GM12878 (cell line): ENCODE measurements around the gene CD69. TPM values are rescaled to one million over a fixed set of nuclear protein-coding genes. Genes with fewer than 3 reads are reported as not detected.

Experiments used
- ATAC-seq: fragments of 200-7000 bp; cut with Tn5 transposase; 3 replicates; pipeline ENCODE4 v1.9.1; 2020; ENCODE audit warnings: mild to moderate bottlenecking, moderate library complexity
- BruUV-seq: library from RNA; stranded (reverse); fragments of 400-500 nt; replicated peaks from 2 replicates; lab custom pipeline; 2021; lab: Mats Ljungman, UMichigan
- CTCF ChIA-PET: fragments of 300-600 bp; sonication (Branson Sonifier 250); formaldehyde crosslinking; extraction: SDS; loops from one replicate; lab custom pipeline; 2021; ENCODE audit warnings: inconsistent platforms; lab: Yijun Ruan, JAX
- POLR2A ChIA-PET: fragments of 350-600 bp; formaldehyde crosslinking; extraction: SDS; loops from one replicate; lab custom pipeline; 2021; ENCODE audit warnings: inconsistent platforms; lab: Charles Lee
- RAD21 ChIA-PET: fragments of 300-600 bp; sonication (Branson Sonifier 250); formaldehyde crosslinking; loops from one replicate; lab custom pipeline; 2023; ENCODE audit warnings: antibody characterized with exemption; ENCODE audit not compliant: unreplicated experiment; lab: Charles Lee
- SMC1A ChIA-PET: fragments of 300-600 bp; sonication (Branson Sonifier 250); formaldehyde crosslinking; loops from one replicate; lab custom pipeline; 2023; ENCODE audit not compliant: unreplicated experiment, uncharacterized antibody; lab: Charles Lee
- DNase-seq: peaks from one replicate; pipeline ENCODE4 v3.0.0-alpha.2; 2011; ENCODE audit warnings: low read depth, low spot score
- FAIRE-seq: peaks from 3 replicates; lab custom pipeline; 2011; peaks lifted over from hg19 to GRCh38; lab: Jason Lieb, UNC
- H2AFZ ChIP-seq: 2 replicates; pipeline ENCODE4 v1.6.0; 2011; ENCODE audit warnings: low read depth, low read length, control low read depth; ENCODE audit not compliant: control insufficient read depth
- H3K27ac ChIP-seq: 2 replicates; pipeline ENCODE4 v1.5.1; 2011; ENCODE audit warnings: control low read depth; ENCODE audit not compliant: control insufficient read depth, insufficient read depth
- H3K27me3 ChIP-seq, 2 experiments: replicated peaks in 1 of 2; 2 replicates each; pipeline versions ENCODE4 v1.6.0 to v1.6.1; 2011; ENCODE audit warnings: low read length in 1 of 2; ENCODE audit not compliant: control insufficient read depth in 2 of 2, insufficient read depth in 2 of 2
- H3K36me3 ChIP-seq, 2 experiments: 2 replicates each; pipeline ENCODE4 v1.5.1; 2011; ENCODE audit warnings: low read length in 1 of 2; ENCODE audit not compliant: control insufficient read depth in 2 of 2, insufficient read depth in 2 of 2
- H3K4me1 ChIP-seq: 2 replicates; pipeline ENCODE4 v1.6.1; 2011; ENCODE audit warnings: mild to moderate bottlenecking, low read length, moderate library complexity, mixed read lengths; ENCODE audit not compliant: control insufficient read depth, insufficient read depth
- H3K4me2 ChIP-seq: 2 replicates; pipeline ENCODE4 v1.6.0; 2011; ENCODE audit warnings: control low read depth; ENCODE audit not compliant: control insufficient read depth, insufficient read depth
- H3K4me3 ChIP-seq: fragments of 200-600 bp; sonication (generic); 2 replicates; pipeline ENCODE4 v1.5.1; 2016
- H3K79me2 ChIP-seq: 2 replicates; pipeline ENCODE4 v1.6.0; 2011; ENCODE audit warnings: low read length; ENCODE audit not compliant: control insufficient read depth, insufficient read depth
- H3K9ac ChIP-seq: 2 replicates; pipeline ENCODE4 v1.8.0; 2011; ENCODE audit warnings: low read length, control low read depth, mixed read lengths; ENCODE audit not compliant: control insufficient read depth, insufficient read depth
- H3K9me3 ChIP-seq: replicated peaks from 3 replicates; pipeline ENCODE4 v1.5.1; 2011; ENCODE audit warnings: mild to moderate bottlenecking, low read length; ENCODE audit not compliant: control insufficient read depth, insufficient read depth
- H4K20me1 ChIP-seq: 2 replicates; pipeline ENCODE4 v1.6.0; 2011; ENCODE audit not compliant: control insufficient read depth, insufficient read depth
- HDAC6 ChIP-seq: fragments of 200-600 bp; sonication (generic); IDR thresholded peaks from one replicate; pipeline ENCODE4 v1.8.0; 2017; ENCODE audit warnings: antibody characterized with exemption; ENCODE audit not compliant: unreplicated experiment
- MXI1 ChIP-seq: fragments of 150-350 bp; IDR thresholded peaks from 2 replicates; pipeline ENCODE4 v1.6.1; 2011; ENCODE audit warnings: low read depth, mild to moderate bottlenecking, inconsistent platforms, low read length, improper control_type of control experiment
- MYB ChIP-seq: fragments of 150-350 bp; IDR thresholded peaks from 2 replicates; pipeline ENCODE4 v1.6.1; 2014; ENCODE audit warnings: mild to moderate bottlenecking, low read depth, low read length, borderline replicate concordance
- NFXL1 ChIP-seq: fragments of 450-650 bp; IDR thresholded peaks from 2 replicates; pipeline ENCODE4 v1.6.1; 2017; ENCODE audit warnings: antibody characterized with exemption, mild to moderate bottlenecking, borderline replicate concordance
- WGBS: methylation state at CpG from one replicate; pipeline ENCODE4 v1.1.6; 2016; ENCODE audit warnings: low lambda C conversion rate; ENCODE audit not compliant: insufficient replicate concordance, insufficient coverage; ENCODE audit errors: missing lambda C conversion rate; 5-methylcytosine and 5-hydroxymethylcytosine counted together
- in situ Hi-C: fragments of 300-500 bp; cut with MboI; formaldehyde crosslinking; loops from 9 replicates; pipeline ENCODE4 v1.14.3; 2018; ENCODE audit warnings: mixed read lengths
- intact Hi-C: fragments of 100-400 bp; cut with micrococcal nuclease; formaldehyde crosslinking; loops from one replicate; pipeline ENCODE4 v1.14.2; 2022; ENCODE audit not compliant: unreplicated experiment
- polyA plus RNA-seq, 11 experiments: library from polyadenylated mRNA; depleted of rRNA in 4 of 11; unstranded in 6 of 11; stranded (reverse) in 5 of 11; fragments of >200 nt; fragmentation: Nextera tagmentation in 4 of 11; fragmentation: Illumina TruSeq in 1 of 11; extraction: Ambion mirVana in 4 of 11; extraction: Trizol in 1 of 11; gene quantifications; 1 replicate in 1 of 11; 2 replicates in 10 of 11; pipeline versions ENCODE4 v1.2.1 to v1.2.3, GENCODE V29; 2011 to 2016; ENCODE audit warnings: inconsistent platforms in 2 of 11, missing spikeins in 2 of 11, low read depth in 1 of 11
- total RNA-seq, 4 experiments: library from RNA; depleted of rRNA in 3 of 4; stranded (reverse); fragments of >200 nt in 3 of 4; fragmentation: Illumina TruSeq in 1 of 4; extraction: Trizol in 1 of 4; gene quantifications; 2 replicates each; pipeline versions ENCODE4 v1.2.1 to v1.2.3, GENCODE V29; 2013 to 2021
- TF ChIP-seq, protein P1 (sequence below): fragments of 150-350 bp; IDR thresholded peaks from 2 replicates; pipeline ENCODE4 v1.6.1; 2016; ENCODE audit warnings: low read depth, low read length

The CD69 gene
- total and polyA plus RNA-seq, 10 of the 15 experiments (the other 5 are each of a cell fraction or from before 2014, with no cell fraction given): 7.3 to 156 (median 15.0) TPM

GRCh38 chr12:9760120-9760519, 581 bp downstream of the CD69 start:
- Histone ChIP-seq H3K9ac (peak overlapping the region; percentile 51), H3K9me3 (no peaks in the 10 kb centered on the region; the same call in 1 of the 3 replicates), H3K27ac (peak overlapping the region; percentile 29), H3K4me2 (peak overlapping the region; percentile 53), H3K79me2 (peaks cover 41% of the 10 kb centered on the region), H3K4me3 (peak overlapping the region; percentile 87), H3K4me1 (peaks cover 13% of the 10 kb centered on the region), H3K36me3 (peaks cover 0 to 6% of the 10 kb centered on the region in 2 experiments; a peak in 2 of 4 replicates), H4K20me1 (no peaks in the 10 kb centered on the region), H2AFZ (no peak overlapping the region), H3K27me3 (no peaks in the 10 kb centered on the region)
- in situ Hi-C loops (no loop called here), intact Hi-C loops (no loop called here)
- CTCF ChIA-PET: interaction anchor here (1.1 to 19.3 kb wide), 5 partner anchors 9 to 393 kb away, joined by 3 to 835 read pairs (median 10); no protein-coding TSS in a partner anchor
- RAD21 ChIA-PET: interaction anchor here (0.9 to 17.5 kb wide), 14 partner anchors 9 to 1672 kb away, joined by 3 to 577 read pairs (median 4); partner anchors contain the start of genes CLEC2B and CLEC2D
- POLR2A ChIA-PET: interaction anchor here (0.9 to 2.8 kb wide), 8 partner anchors 8 to 109 kb away, joined by 3 to 12 read pairs (median 6); partner anchors contain the start of gene CLEC2B
- SMC1A ChIA-PET: interaction anchor here (1.2 to 22.8 kb wide), 7 partner anchors 9 to 107 kb away, joined by 3 to 814 read pairs (median 13); no protein-coding TSS in a partner anchor
- TSS peak; percentile 69 for BruUV-seq
- DNase-seq (no peak), FAIRE-seq (no peak), ATAC-seq (no peak)
- TF ChIP-seq MXI1 (peak; percentile 34; the same call in 1 of the 2 replicates), MYB (0 out of 2 replicates have a peak, but pooled peaks have one; percentile 57), HDAC6 (peak; percentile 17), NFXL1 (no peak)
- TF ChIP-seq, protein P1, sequence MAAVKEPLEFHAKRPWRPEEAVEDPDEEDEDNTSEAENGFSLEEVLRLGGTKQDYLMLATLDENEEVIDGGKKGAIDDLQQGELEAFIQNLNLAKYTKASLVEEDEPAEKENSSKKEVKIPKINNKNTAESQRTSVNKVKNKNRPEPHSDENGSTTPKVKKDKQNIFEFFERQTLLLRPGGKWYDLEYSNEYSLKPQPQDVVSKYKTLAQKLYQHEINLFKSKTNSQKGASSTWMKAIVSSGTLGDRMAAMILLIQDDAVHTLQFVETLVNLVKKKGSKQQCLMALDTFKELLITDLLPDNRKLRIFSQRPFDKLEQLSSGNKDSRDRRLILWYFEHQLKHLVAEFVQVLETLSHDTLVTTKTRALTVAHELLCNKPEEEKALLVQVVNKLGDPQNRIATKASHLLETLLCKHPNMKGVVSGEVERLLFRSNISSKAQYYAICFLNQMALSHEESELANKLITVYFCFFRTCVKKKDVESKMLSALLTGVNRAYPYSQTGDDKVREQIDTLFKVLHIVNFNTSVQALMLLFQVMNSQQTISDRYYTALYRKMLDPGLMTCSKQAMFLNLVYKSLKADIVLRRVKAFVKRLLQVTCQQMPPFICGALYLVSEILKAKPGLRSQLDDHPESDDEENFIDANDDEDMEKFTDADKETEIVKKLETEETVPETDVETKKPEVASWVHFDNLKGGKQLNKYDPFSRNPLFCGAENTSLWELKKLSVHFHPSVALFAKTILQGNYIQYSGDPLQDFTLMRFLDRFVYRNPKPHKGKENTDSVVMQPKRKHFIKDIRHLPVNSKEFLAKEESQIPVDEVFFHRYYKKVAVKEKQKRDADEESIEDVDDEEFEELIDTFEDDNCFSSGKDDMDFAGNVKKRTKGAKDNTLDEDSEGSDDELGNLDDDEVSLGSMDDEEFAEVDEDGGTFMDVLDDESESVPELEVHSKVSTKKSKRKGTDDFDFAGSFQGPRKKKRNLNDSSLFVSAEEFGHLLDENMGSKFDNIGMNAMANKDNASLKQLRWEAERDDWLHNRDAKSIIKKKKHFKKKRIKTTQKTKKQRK: peak; percentile 20; the same call in 1 of the 2 replicates
- WGBS: 38% methylated on average over 1 of the region's 1 CpG
